Caki2 (cell line): ENCODE results near the gene TRIO. TPM values are rescaled to one million over a fixed set of nuclear protein-coding genes. Genes with fewer than 3 reads are reported as not detected.

Experiments used
- DNase-seq: peaks from one replicate; pipeline ENCODE4 v3.0.0-alpha.2; 2015; ENCODE audit warnings: low read depth
- in situ Hi-C: cut with HindIII; loops from 2 replicates; pipeline ENCODE4 v1.10.0; 2016; ENCODE audit warnings: low sequenced_read_pairs, low pct_unique_long_range_greater_than_20kb, mixed read lengths
- total RNA-seq: library from RNA; depleted of rRNA; stranded (reverse); fragments of >200 nt; shearing (Covaris generic); gene quantifications from 2 replicates; pipeline ENCODE4 v1.2.3, GENCODE V29; 2014; ENCODE audit warnings: low replicate concordance

TRIO gene
- total RNA-seq, 1 experiment from 2014 or later, result 52.3 TPM

GRCh38 chr5:14142202-14142826 is 828 bp upstream of the TRIO start:
- peak; percentile 43 for DNase-seq
- in situ Hi-C loops, result no loop called here

- no peak for DNase-seq
- in situ Hi-C loops, result no loop called here
Measured at GRCh38 chr5:14143546-14143840, 351 bp downstream of the TRIO start.

- in situ Hi-C loops, result no loop called here
- no peak for DNase-seq
Measured at GRCh38 chr5:14143841-14144585, 871 bp downstream of the TRIO start.

DNA sequence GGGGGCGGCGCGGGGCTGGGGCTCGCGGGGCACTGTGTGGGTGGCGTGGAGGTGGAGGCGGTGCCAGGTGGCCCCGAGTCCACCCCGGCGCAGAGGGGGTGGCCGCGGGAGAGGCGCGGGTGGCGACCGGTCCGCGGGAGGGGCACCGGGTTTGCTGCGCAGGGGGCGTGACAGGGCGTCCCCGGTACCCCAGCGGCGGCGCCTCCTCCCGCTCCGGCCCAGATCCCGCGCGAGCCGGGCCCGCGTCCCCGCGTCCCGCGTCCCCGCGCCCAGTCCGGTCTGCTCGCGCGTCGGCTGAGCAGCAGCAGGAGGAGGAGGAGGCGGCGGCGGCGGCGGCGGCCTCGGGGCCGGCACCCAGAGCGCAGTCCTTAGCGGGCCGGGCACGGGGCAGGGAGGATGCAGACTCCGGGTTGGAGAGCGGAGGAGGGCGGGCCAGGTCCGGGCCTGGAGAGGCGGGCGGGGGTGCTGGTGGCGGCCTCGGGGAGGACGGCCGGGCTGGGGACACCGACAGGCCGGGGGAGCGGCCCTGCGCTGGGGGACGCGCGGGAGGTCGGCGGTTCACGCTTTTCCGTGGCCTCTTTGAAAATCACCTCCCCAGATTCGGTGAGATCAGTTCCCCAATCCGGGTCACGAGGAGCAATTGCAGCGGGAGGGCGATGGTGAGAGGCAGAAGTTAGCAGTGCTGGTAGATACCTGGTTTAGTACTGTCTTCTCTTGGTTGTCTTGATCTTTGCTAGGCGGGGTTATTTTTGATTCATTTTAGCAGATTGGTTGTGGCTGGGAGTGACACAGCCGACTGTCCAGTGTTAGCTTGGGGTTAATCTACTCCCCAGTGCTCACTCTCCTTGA is 1.7 kb downstream of the TRIO start:
- DNase-seq, result peak; percentile 85
- in situ Hi-C loops, result no loop called here

GRCh38 chr5:14145435-14146334 is 2.5 kb downstream of the TRIO start:
- in situ Hi-C loops, result no loop called here

GRCh38 chr5:14146725-14147124 is 3.6 kb downstream of the TRIO start:
- in situ Hi-C loops, result no loop called here

More at GRCh38 chr5:14145435-14146334, 2.5 kb downstream of the TRIO start:
- DNase-seq, result no peak

DNA sequence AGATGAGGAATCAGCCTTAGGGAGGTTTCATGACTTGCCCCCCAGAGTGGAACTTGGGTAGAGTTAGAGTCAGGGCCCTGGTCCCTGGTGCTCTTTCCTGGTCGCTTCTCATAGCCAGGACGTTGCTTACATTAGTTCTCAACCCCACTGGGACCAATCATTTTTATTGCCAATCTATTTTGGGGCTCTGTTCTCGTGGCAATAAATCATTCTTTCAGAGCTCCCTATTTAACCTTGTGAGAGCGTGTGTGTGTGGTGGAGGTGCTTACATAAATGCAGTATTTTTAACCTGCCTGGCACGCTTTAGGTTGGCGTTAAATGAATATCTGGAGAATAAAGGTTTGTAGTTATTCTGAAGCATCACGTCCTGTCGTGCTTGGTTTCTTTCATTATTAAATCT is 4.1 kb downstream of the TRIO start:
- in situ Hi-C loops, result no loop called here
- DNase-seq, result no peak

More at GRCh38 chr5:14146725-14147124, 3.6 kb downstream of the TRIO start:
- DNase-seq, result no peak

- in situ Hi-C loops, result no loop called here
- DNase-seq, result no peak
Measured at GRCh38 chr5:14148483-14148882, 5.3 kb downstream of the TRIO start.

- in situ Hi-C loops, result no loop called here
- DNase-seq, result no peak
Measured at GRCh38 chr5:14148890-14149671, 5.9 kb downstream of the TRIO start.

- in situ Hi-C loops, result no loop called here
- no peak for DNase-seq
Measured at GRCh38 chr5:14149672-14150274, 6.6 kb downstream of the TRIO start.

DNA sequence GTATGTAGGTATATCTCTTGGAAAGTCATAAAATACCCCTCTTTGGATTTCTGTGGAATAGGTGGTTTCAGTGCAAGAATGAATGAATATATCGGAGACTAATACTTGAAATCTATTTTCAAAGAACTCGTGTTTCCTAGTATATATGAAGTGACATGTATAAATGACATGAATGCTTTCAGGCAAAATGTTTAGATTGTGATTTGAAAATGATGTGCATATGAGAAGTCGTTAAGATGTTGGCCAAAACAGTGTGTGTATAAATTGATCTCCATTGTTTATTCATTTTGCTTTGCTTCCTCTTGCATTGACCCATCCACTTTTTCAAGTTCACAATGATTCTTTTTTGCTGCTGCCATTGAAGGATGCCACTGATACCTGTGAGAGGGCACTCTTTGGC is 8.3 kb downstream of the TRIO start:
- in situ Hi-C loops, result no loop called here
- DNase-seq, result no peak

DNA sequence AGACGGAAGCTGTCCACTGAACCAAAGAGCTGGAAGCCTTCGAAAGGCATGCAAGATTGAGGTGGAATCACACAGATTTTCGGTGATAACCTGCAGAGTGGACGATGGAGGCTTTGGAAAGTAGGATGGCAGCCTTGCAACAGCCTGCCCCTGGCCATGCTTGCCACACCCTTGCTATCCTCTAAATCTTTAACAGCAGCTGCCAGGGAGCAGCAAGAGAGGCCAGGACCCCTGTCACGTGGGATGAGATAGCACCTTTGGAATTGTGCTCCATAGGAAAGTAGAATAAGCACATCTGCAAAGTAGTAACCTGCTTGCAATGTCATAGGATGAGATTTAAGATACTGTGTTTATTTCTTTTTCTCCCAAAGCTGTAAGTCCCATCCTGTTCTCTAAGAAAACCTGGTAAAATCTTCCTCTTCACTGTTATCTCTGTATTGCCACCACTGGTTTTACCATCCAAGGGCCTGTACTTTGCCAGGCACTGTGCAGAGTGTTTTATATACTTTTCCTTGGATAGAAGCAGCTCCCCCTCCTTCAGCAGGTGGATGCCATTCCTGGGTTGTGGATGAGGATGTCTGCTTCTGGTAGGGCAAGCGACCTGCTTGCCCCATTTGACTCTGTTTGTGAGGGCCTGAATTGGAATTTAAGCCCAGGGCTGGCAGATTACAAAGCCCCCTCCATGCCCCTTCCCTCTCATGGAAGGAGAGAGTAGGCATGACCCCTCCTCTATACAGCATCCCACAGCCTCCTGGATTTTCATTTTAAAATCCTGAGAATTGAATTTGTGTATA is 10.1 kb downstream of the TRIO start:
- peak; percentile 73 for DNase-seq
- in situ Hi-C loops, result no loop called here

- DNase-seq, result no peak
- in situ Hi-C loops, result no loop called here
Measured at GRCh38 chr5:14153932-14154731, 11.0 kb downstream of the TRIO start.

DNA sequence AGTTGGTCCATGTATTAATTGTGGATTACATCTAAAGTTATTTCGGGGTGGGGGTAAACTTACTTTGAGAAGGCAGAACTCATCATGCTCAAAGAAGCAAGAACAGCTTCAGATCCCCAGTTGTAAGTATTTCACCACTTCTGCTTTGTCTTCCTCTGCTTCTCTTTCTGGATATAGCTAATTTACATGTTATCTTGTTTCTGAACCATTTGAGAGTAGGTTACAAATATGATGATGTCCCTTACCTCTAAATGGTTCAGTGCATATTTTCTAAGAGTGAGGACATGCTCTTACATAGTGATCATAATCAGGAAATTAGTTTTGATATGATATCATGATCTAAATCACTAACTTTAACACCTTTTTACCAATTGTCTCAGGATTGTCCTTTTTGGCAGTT is 11.9 kb downstream of the TRIO start:
- in situ Hi-C loops, result no loop called here
- DNase-seq, result no peak

- no peak for DNase-seq
- in situ Hi-C loops, result no loop called here
Measured at GRCh38 chr5:14155739-14156138, 12.6 kb downstream of the TRIO start.

DNA sequence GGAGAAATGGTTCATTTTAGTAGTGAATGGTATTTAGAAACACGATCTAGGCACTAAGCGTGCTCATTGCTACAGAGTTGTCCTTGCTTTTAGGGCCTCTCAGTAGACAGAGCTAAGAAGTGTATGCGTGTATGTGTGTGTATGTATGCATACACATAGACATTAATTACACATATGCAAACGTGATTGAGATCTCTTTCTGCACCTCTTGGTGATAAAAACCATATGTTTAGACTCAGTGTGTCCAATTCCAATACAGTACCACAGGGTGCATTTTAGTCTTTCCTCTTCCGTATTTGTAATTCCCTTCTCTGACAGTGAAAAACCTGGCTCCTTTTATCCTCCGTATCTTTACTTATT is 13.1 kb downstream of the TRIO start:
- in situ Hi-C loops, result no loop called here

More for the DNA sequence above, 13.1 kb downstream of the TRIO start:
- no peak for DNase-seq
